Non-pigmented ciliary epithelial cell (primary cell): Measurements from ENCODE around the gene NTSR1.
A peak's percentile ranks its signal among the peaks of the same experiment; 100 is the strongest.

Source experiments
- DNase-seq: peaks from one replicate; pipeline ENCODE4 v3.0.0-alpha.2; 2010; ENCODE audit warnings: low read depth

Gene NTSR1

DNA sequence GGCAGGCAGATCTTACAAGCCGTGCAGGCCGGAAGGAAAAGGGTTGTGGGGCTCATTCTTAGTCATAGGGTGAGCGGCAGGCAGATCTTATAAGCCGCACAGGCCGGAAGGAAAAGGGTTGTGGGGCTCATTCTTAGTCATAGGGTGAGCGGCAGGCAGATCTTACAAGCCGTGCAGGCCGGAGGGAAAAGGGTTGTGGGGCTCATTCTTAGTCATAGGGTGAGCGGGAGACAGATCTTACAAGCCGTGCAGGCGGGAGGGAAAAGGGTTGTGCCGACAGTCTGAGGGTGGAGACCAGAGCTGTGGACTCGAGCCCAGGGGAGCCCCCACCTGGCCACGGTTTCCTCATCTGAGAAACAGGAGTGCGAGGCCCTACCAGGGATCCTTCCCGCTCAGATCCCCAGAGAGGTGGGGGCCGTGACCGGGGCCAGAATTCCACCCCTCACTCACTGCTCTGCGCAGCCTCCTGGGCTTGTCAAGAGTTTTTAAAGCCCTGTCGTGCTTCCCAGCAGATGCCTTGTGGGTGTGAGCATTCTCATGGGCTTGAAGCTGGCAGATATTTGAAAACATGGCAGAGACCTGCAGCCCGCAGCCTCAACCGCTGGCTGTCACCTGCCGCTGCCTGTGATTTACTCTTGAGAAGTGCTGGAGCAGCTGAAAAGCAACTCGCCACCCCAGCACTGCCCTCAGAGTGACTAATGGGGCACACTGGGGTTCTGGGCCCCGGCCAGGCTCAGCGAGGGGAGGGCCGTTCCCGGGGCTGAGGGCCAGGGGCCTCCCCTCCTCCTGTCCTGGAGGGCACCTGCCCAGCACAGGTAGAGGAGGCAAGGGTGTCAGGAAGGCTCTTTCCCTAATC, 31.9 kb downstream of the NTSR1 start:
- peak; percentile 58 for DNase-seq

DNA sequence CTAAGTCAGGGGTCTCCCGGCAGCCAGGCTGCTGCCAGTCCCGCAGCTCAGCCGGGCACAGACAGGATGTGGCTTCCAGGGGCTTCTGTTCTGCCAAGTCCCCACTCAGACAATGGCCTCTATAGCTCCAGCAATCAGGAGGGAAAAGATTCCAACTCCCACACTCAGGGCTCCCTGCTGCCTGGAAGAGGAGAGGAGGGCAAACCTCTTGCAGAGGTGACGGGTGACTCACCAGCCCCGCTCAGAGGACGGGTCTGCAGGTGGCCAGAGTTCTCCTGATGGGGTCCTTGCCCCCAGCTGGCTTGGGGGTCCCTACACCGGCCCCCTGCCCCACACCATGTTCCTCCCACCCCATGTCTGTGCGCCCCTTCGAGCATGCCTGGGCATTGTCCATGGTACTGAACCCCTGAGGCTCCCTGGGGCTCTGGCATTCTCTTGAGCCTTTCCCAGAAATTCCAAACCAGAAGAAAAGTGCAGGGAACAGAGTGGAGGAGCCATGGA, 32.6 kb downstream of the NTSR1 start:
- no peak for DNase-seq

DNA sequence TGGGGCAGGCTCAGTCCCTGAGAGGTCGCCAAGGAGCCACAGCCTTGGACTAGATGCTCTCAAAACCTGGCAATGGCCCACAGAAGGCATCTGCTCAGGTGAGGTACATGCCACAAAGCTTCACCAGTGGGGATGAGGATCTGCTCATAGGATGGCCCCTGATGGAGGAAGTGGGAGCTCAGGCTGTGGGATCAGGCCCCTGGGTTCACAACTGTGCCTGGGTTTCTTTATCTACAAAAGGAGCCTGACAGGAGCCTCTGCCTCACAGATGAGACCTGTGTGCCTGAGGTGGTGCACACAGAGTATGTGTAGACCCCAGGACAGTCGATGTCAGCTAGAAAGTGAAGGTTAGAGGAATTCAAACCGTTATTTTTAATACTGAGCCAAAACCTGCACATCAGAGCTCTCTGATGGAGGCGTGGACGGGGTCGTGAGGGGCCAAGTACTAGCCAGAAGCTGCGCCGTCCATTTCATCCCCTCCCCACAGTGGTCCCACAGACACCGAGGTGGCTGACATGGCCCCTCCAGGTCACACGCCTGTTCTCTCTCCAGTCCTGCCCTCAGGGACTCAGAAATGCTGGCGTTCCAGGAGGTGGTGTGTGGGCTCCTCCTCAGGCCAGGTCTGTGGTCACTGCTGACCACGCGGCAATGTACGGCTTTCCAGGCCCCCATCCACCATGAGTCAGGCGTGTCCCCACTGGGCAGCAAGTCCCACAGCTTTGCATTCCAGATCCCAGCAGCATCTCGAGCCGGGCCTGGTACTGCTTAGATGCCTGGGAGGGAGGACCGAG, 33.3 kb downstream of the NTSR1 start:
- no peak for DNase-seq

DNA sequence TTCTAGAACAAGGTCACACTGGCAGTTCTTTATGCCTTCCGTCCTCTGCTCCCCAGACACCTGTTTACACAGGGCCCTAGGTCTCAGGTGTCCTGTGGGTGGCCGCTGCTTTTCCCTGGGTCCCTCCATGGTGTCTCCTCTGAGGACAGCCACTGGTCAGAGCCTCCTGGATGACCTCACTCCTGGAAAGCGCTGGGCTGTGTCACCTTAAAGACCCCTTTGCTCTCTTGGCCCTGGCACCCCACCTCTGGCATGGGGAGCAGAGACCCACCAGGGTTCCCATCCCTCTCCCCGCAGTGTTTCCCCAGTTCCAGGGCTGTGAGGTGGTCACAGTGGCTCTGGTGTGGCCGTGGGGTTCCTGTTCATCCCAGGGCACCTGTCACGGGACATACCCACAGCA, 33.9 kb downstream of the NTSR1 start:
- no peak for DNase-seq

DNA sequence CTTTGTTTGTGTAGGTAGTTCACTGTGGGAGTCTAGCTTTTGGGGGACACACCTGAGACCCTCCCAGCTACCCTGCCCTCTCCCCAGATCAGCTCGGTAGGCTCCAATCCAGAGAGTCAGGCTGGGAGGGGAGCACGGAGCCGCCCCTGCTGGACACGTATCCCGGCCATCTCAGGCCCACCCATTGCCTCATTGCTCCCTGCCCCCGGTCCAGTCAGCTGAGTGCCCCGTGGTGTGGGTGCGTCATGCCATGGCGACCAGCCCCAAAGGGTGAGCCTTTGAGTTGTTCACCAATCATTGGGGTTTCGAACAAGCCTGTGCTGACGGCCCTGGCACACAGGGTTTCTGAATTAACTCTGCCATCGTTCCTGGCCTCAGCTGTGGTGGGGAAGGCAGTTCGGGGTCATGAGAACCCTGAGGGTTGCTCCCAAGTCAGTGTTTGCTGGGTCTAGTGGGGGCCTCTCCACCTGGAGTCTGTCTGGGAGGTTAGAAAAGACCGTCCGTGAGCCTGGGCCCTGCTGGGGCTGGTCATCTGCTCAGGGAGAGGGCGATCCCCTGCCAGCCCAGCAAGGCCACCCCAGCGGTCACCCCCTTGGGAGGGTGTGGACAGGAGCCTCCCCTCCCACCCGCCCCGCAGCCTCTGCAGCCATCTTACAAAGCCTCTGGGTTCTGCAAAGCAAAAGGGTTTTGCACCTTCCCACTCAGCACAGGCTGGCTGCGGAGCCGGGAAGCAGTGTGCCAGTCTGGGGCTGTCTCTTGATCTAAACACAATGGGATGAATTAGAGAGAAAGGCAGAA, 34.5 kb downstream of the NTSR1 start:
- no peak for DNase-seq

DNA sequence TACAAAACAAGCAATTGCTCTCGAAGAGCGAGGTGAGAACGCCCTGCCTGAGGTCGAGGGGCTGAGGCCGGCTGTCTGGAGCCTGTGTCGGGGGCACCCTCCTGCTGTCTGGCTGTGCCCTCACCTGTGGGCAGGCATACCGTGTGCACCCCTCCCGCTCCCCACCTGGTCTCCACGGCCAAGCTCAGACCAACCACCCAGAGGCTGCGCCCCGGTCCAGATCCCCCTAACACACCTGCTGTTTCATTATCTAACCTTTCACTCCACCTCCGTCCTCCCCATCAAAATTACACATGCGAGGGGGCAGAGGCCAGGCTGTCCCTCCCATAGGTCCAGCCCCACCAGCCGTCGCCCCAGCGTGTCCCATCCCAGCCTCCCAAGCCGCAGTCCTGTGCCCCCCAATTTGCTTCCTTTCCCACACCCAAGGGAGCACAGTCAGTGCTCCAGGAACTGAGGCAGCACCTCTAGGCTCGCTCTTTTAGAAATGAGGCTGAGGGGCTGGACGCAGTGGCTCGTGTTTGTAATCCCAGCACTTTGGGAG, 35.2 kb downstream of the NTSR1 start:
- DNase-seq, result no peak

DNA sequence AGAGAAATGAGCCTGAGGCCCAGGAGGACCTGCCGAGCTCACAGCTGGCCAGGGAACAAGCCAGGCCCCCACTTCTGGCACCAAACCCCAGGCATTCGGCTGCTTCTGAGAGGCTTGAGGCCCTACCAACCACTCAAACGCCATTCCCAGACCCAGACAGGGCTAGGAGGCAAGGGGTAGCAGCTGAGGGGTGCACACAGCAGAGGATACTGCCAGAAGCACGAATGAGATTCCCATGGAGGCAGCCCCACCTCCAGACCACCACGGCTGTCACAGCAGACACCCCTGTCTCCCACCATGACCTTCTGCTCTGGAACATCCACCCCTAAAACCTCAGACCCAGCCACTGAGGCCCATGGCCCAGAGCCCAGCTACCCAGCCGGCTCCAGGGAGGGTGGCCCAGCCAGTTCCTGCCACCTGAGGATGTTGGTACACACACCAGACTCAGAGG, 36.1 kb downstream of the NTSR1 start:
- no peak for DNase-seq

DNA sequence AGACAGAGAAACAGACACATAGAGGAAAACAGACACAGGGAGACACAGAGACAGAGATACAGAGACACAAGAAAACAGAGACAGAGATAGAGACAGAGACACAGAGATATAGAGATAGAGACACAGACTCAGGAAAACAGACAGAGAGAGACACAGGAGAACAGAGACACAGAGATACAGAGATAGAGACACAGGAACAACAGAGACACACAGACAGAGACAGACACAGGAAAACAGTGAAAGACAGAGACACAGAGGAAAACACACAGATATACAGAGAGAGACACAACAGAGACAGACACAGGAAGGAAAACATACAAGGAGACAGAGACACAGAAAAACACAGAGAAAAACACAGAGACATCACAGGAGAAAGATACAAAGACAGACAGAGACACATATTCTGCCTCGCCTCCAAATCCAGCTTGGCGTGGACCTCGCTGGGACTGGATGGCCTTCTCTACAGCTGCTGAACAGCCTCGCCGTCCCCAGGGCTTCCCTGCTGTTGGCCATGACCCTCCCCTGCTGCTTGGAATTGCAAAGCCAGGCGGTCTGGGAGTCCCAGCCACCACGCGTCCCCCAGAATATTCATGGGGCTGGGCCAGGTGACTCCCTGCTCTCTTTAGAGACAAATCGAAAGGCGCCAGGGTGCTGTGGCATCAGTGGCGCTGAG, 36.8 kb downstream of the NTSR1 start:
- DNase-seq, result no peak

DNA sequence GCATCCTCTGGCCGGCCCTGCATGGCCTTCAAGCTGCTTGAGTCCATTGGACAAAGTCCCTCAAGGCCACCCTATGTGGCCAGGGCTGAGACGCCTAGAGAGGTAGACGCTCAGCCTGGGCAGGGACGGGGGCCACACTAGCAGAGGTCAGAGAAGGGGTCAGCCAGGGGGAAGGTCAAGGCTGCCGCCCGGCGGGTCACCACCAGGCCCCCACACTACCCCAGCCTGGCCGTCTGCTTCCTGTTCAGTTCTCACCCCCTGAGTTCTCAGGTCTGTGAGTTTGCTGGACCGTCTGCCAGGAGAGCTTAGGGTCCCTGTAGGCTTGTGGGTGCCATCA, 37.3 kb downstream of the NTSR1 start:
- no peak for DNase-seq

DNA sequence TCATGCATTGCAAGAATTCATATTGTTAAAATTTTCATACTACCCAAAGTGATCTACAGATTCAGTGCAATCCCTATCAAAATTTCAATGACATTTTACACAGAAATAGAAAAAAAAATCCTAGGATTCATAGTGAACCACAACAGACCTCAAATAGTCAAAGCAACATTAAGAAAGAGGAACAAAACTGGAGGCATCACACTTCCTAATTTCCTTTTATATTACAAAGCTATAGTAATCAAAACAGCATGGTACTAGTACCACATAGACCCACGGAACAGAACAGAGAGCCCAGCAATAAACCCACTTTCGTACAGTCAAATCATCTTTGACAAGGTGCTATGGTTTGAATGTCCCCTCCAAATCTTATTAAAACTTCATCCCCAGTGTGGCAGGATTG, 39.7 kb downstream of the NTSR1 start:
- no peak for DNase-seq

DNA sequence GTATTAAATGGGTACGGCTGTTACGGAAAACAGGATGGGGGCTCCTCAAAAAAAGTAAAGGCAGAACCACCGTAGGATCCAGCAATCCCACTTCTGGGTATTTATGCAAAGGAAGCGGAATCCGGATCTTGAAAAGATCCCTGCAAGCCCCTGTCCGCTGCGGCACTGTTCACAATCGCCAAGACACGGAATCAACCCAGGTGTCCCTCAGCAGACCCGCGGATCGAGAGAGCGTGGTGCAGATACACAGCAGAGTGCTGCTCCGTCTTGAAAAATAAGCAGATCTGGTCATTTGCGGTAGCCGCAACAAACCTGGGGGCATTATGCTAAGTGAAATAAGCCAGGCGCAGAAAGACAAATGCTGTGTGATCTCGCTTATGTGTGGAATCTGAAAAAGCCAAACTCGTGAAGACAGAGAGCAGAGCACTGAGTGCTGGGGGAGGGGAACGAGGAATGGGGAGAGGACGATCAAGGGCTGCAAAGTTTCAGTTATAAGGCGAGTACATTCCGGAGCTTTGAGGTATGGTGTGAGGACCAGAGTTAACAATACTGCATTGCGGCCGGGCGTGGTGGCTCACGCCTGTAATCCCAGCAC, 41.3 kb downstream of the NTSR1 start:
- no peak for DNase-seq

DNA sequence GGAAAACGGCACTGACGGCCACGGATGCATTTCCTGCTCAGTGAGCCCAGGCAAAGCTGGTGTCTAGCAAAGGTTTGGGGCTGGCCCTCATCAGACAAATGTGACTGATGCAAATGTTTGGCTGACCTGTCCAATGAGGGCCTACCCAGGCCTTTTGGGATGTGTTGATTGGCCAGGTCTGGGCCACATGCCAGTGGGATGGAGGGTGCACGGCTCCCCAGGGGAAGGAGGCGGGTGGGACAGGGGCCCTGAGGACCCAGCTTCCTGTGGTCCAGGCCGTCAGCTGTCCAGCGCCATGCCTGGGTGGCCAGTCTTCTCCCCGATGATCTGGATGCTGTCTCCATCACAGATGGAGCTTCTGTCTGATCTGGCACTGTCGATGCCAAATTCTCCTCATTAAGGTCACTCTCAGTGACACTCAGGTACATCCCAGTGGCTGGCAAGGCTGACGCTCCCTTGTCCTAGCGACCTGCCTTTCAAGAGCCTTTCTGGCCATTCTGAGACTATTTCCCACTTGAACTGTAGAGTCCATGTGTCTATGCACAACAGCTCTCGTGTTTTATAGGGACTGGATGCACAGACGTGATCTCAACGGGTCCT, 43.0 kb downstream of the NTSR1 start:
- DNase-seq, result no peak

DNA sequence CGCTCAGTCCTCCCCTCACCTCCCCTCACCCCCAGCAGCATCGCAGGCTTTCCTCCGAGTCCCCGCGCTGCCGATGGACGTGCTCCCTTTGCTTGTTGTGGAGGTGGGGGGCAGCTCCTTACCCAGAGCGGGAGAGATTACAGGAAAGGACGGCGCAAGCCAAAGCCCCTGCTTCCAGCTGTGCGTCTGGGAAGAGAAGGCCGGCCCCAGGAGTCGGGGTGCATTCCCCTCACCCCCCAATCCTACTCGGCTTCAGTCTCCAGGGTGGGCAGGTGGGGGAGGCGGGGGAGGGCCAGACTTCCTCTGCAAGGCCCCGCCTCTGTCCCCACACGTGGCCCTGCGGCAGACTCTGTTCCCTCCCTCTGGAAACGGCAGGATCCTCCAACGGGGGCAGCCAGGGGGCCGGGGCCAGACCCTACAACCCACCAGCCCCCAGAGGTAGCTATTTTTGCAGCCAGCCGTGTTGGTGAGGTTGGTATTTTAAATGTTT, 43.6 kb downstream of the NTSR1 start:
- no peak for DNase-seq

DNA sequence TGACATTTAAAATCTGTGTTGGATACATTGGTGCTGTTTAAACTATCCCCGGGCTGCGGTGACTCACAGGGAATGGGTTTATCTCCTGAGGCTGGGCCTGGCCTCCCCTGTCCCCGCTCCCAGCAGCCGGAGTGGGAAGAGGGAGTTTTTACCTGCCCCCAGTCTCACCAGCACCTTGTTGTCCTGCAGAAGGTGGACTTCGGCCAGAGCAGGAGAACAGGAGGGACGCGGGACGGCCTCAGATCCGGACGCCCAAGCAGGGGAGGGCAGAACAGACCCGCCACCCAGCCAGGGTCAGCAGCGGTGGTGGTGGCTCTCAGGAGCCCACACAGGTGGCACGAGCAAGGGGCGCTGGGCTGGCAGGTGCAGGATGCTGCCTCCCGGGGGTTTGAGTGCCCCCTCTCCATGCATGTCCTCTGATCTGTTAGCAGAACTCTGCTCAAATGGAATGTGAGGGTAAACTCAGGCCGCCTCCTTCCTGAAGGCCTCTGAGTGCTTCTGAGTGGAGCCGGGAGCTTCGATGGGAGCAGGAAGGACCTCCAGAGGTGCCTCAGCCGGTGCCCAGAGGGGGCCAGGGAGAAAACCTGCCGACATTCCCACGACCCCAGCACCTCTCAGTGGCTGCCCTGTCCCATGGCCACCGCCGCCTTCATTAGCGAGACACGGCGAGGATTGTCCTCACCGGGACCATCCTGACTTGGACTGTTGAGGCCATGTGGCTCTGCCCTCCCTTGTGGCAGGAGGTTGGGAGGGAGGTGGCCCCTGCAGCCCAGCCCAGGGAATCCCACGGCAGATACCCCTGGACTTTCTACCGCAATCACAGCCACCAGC, 44.2 kb downstream of the NTSR1 start:
- DNase-seq, result no peak

DNA sequence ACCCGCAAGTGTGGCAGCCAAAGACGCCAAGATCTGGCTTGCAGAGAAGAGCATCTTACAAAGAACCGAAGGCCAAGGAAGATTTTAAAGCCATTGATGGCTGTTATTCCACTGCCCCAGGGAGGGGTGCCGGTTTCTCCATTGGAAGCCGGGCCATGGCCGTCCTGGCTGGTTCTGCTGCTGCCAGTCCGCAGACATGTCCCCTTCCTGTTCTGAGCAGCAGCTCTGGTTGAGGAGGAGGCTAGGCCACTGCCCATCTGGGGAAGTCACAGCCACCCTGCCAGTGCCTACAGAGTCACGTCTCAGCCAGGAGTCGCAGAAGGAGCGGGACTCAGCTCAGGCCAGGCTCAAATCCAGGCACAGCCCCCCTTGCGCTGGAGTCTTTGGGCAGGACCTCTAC, 45.0 kb downstream of the NTSR1 start:
- no peak for DNase-seq

DNA sequence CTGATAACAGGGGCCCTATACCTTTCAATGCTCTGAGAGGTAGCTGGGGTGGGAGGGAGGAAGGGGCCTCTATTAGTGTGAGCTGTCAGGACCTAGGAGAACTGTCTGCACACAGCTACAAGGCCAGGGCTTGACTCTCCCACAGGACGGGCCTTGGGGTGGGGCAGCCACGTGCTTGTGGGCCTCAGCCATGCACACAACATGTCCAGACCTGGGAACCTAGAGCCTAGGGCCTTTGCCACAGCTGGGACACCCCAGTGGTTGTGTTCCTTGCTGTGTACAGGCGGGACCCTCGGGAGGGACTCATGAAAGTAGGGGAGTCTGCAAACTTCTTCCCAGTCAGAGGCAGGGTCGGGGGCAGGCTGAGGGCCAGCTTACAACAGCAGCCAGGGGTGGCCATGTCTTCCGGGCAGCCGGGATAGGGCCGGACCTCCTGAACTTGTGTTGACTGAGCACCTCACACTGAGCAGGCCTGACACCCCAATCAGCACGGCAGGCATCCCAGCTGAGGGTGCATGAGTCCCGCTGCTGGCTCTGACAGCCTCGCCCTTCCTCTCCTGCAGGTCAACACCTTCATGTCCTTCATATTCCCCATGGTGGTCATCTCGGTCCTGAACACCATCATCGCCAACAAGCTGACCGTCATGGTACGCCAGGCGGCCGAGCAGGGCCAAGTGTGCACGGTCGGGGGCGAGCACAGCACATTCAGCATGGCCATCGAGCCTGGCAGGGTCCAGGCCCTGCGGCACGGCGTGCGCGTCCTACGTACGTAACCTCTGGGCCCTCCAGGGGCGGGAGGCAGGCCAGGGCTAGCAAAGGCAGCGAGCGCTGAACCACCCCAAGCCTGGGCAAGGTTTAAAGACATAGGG, 45.7 kb downstream of the NTSR1 start:
- no peak for DNase-seq

DNA sequence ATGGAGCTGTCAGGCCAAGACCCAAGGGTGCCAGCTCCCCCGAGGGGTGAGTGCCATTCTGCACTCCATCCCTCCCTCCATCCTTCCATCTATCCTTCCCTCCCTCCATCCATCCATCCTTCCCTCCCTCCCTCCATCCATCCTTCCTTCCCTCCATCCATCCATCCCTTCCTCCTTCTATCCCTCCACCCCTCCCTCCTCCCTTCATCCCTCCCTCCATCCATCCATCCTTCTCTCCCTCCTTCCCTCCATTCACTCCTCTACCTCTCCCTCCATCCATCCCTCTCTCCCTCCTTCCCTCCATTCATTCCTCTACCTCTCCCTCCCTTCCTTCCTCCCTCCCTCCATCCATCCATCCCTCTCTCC, 46.3 kb downstream of the NTSR1 start:
- no peak for DNase-seq

DNA sequence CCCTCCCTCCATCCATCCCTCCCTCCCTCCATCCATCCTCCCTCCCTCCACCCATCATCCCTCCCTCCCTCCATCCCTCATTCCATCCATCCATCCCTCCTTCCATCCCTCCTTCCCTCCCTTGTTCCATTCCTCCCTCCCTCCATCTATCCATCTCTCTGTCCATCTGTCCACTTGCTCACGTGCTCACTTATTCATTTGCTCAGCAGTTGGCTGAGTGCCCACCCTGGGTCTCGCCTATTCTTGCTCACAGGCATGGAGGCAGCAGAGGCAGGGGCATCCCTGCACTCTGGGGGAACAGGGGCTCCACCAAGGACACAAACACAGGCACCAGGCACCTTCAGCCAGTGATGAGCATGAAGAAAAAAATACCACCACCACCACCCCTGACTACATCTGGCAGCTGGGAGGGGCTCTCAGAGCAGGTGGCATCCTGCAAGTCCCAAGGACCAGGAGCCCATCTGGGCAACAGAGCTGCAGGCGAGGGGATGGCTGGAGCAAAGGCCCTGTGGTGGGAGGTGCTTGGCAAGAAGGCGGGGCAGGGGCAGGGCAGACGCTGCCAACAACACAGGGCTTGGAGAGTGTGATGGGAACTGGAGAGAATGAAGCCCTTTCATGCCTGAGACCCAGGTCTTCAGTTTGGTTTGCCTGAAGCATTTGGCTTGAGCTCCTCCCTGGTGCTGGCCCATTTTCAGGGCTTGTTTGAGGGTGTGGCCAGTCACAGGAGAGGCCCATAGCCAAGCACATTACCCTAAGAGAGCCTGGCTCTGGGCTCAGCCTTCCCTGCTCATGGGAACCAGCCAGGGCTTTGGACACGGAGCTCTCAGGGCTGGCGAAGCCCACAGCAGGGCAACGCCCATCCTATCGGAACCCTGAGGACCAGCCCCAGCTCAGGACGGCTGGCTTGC, 47.4 kb downstream of the NTSR1 start:
- no peak for DNase-seq
